NCI-H226 (cell line): ENCODE measurements around the gene HDX.
A peak's percentile ranks its signal among the peaks of the same experiment; 100 is the strongest.
"Not testable (repeated sequence)": the region's sequence is repeated elsewhere in the genome, so short reads cannot be mapped to it uniquely, and the experiment has no call there.

ENCODE experiments used
- DNase-seq: peaks from one replicate; pipeline ENCODE4 v3.0.0-alpha.2; 2015

Gene HDX

GRCh38 chrX:84501798-84502628, at the start of gene HDX:
Gene HDX (minus strand): TSS chrX:84502453. CDS start chrX:84475397, 27,056 bp downstream.
- DNase-seq = peak; percentile 70

DNA sequence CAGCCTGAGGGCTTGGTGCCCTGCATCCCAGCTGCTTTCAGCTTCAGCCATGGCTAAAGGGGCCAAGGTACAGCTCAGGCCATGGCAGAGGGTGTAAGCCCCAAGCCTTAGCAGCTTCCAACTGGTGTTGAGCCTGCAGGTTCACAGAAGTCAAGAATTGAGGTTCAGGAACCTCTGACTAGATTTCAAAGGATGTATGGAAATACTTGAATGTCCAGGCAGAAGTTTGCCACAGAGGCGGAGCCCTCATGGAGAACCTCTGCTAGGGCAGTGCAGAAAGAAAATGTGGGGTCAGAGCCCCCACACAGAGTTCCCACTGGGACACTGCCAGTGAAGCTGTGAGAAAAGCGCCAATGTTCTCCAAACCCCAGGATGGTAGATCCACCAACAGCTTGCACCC, 39.1 kb upstream of the HDX start:
- DNase-seq = not testable (repeated sequence)

DNA sequence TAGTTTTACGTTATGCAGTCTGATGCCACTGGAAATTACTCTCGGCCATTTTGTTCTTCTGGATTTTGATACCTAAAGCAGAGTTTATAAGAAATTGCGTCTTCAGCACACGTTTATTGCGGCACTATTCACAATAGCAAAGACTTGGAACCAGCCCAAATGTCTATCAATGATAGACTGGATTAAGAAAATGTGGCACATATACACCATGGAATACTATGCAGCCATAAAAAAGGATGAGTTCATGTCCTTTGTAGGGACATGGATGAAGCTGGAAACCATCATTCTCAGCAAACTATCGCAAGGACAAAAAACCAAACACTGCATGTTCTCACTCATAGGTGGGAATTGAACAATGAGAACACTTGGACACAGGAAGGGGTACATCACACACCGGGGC, 35.4 kb upstream of the HDX start:
- DNase-seq = not testable (repeated sequence)

DNA sequence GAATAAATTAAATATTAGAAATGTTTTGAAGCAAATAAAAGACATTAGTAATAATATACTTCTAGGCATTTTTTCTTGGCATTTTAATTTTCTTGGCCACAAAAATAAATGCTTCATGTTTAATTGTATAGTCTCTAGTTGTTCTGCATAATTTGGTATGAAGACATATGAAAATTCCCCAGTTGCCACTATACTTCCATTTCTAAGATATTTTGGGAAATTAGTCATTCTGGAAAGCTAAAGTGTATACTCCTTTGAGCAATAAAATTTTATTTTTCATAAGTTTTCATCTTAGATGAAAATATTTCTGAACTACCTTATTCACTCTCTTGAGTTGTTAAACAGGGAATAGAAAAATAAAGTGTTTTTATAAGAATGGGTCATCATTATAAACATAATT, 13.8 kb downstream of the HDX start:
- no peak for DNase-seq

- no peak for DNase-seq
These were observed 14.6 kb downstream of the HDX start for GRCh38 chrX:84487365-84488353.

DNA sequence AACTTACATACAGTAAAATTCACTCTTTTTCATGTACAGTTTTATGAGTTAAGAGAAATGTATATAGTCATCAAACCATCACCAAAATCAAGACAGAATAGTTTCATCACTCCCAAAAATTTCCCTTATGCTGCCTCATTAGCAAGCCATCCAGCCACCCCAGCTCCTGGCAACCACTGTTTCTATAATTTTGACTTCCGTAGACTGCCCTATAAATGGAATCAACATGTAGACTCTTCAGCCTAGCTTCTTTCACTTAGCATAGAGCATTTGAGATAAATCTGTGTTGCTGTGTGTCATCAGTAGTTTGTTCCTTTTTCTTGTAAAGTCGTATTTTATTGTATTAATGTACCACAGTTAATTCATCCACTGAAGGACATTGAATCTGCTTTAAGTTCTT, 23.2 kb downstream of the HDX start:
- DNase-seq = no peak

DNA sequence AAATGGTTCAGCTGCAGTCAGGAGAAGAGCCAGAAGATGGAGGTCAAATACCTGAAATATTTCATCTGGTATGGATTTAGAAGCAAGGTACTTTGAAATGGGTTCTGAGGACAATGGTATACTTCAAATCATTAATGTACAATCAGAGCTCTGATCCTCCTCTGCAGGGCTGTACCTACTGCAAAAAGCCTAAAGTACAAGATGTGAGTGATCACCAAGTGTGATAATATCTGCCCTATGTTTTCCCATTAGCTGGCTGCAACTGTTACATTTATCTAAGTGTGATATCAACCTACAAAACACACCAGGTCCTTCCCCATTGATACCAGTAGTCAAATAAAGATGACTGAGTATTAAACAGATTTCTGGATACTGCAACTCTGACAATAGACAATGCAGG, 25.1 kb downstream of the HDX start:
- no peak for DNase-seq

GRCh38 chrX:84475596-84475995, 26.7 kb downstream of the HDX start:
- DNase-seq = no peak

DNA sequence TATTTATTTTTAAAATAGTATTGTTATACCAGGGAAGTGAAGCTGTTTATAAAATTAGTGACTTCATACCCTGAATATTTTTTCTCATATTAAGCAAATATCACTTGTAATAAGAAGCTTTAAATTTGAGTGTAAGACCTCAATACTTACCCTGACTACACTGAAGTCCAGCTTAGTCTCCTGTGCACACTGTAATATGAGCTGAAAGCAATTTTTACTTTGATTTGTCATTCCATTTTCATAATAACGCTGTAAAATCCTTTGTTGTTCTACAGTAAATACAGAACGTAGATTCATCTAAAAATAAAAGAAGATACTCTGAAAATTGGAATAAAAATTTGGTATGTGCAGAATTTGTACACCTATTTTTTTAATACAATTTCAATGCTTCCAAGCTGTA, 27.2 kb downstream of the HDX start:
- no peak for DNase-seq

GRCh38 chrX:84469226-84469625, 33.0 kb downstream of the HDX start:
- DNase-seq = no peak

DNA sequence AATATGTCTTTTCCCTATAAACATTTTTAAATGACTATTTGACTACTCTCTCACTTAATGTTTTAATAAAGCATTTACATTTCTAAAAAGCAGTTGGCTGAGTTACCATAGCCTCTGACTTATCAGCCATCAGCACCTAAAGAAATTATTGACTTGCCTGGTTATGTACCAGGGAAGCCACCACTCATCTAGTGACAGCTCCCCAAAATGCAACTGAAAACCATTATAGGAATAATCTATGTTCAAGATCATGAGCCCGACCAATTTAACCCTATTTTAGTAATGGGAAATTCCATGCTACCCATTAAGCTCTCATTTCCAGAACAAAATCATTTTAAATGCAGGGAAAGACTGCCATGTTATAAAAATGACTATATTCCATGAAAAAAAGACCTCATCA, 34.4 kb downstream of the HDX start:
- no peak for DNase-seq

DNA sequence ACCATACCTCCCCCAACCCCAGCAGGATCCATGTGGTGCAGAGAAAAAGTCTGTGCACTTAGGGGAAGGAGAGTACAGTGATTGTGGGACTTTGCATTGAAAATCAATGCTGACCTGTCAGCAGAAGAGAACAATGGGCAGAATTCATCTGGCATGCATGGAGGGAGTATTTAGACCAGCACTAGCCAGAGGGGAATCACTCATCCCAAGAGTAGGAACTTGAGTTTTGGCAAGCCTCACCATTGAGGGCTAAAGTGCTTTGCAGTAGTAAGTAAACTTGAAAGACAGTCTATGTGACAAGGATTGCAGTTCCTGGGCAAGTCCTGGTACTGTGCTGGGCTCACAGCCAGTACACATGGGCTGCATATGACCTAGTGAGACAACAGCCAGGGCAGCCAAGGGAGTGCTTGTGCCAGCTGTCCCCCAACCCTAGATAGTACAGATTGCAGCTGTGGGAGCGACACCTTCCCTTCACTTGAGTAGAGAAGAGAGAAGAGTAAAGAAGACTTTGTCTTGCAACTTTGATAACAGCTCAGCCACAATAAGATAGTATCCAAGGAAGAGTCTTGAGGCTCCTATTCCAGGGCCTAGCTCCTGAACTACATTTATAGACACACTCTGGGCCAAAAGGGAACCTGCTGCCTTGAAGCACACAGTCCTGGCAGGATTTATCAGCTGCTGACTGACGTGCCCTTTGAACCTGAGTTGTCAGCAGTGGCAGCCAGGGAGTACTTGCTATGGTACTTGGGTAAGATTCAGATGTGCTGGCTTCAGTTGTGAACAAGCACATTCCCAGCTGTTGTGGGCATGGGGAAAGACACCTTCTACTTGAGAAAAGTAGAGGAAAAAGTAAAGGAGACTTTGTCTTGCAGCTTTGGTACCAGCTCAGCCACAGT, 48.7 kb downstream of the HDX start:
- no peak for DNase-seq

- DNase-seq = peak; percentile 9
These were observed 61.1 kb downstream of the HDX start for GRCh38 chrX:84441143-84441542.

DNA sequence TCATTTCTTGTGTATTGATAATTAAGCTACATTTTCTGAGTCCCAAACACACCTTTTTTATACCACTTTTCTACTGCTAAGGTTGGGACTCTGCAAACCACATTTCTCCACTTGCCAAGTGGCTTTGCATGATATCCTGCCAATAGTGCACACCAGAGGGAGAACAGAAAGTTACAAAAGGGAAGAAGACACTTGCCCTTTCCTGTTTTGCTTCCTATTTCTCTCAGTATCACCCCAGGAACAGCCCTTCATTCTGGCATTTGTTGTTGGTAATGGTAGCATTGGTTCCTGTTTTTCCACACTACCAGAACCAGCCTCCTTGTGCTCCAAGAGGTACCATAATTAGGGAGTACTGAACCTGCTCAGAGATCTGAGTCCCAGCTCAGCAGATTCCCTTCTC, 87.1 kb downstream of the HDX start:
- no peak for DNase-seq

DNA sequence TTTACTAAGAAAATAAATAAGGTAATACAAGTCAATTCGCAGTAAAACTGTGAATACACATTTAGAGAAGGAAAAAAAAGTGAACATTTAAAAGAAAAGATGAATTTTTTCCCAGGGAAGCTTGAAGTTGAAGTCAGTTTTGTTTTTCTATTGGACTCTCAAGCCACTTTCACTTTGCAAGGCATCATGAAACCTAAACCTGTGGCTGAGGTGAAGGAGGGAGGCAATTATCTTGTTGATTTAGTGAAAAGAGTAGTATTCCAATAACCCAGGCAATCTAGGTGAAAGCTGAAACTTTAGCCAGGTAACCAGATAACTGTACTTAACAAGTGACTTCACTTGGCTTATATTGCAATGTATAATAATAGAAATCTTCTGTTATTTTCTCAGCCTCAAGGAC, 138.6 kb downstream of the HDX start:
- no peak for DNase-seq

GRCh38 chrX:84363051-84363450, 139.2 kb downstream of the HDX start:
- DNase-seq = no peak

DNA sequence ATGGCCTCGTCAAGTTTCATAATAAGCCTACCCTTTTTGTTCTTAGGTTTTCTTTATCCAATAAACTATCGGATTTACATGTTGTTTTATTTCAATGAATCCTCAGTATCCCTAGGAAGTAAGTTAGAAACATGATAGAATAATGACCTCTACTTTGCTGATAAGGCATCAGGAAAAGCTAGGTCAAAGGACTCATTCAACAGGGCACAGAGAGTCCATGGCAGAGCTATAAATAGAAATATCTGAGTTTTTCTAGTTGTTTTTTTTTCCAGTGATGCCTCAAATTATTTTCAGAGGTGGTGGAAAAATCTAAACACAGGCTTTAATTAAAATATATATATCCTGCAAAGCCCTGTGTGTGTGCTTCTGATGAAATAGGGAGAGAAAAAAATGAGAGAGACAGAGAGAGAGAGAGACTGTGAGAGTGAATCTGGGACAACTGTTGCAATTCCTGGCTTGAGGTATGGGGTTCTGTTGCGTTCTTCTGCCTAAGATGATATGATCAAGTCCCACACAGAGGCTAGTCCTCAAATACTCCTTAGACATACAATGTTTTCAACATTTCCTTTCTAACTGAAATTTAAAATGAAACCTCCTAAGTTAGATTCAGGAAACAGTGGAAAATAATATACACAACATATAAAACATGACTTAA, 139.9 kb downstream of the HDX start:
- DNase-seq = no peak

DNA sequence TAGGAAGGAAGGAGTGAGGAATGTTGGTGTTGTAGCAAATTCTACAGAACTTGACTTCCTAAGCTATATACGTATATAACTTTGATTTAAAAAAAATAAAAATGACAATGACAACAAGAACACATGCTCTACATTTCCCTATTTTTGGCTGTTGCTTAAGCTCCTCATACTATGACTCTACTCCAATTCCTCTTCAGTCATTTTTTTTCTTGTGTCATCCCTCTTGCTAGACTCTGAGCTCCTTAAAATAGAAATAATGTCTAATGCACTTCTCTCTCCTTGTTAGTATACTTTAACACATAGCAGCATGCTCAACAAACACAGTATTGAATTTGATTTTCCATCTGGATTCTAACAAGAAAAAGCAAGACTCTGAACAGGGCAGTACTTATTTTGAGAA, 144.0 kb downstream of the HDX start:
- no peak for DNase-seq

GRCh38 chrX:84357296-84357695, 145.0 kb downstream of the HDX start:
- no peak for DNase-seq

DNA sequence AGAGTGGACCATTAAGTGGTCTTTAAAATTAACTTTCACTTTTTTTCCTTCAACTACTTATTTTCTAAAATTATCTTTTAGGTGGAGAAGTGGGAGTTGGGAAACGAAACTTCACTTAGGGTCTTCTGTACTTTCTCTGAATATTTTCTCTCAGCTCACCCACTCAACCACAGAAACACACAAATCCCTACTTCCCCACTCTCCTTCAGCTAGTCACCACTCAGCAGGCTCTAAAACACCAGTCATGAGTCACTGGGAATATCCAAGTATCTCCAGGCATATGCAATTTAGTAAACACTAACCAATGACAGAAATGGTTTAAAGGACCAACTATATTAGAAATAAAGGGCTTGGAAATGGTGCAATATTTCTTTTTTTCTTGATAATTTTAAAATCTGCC, 161.3 kb downstream of the HDX start:
- DNase-seq = no peak

GRCh38 chrX:84339507-84340364, 162.5 kb downstream of the HDX start:
- DNase-seq = no peak
